Spleen (tissue), 7 donors: ENCODE measurements around the gene IMPACT.

Experiments
- CTCF ChIP-seq, 11 experiments: fragments of 200-600 bp in 7 of 11; fragments of 450-650 bp in 4 of 11; sonication (generic) in 4 of 11; IDR thresholded peaks in 8 of 11; conservative IDR thresholded peaks in 3 of 11; 1 replicate in 7 of 11; 2 replicates in 4 of 11; pipeline versions ENCODE4 v1.4.0 to v1.8.0; 2016 to 2021; ENCODE audit warnings: antibody characterized with exemption in 11 of 11, inconsistent platforms in 4 of 11, mild to moderate bottlenecking in 1 of 11
- POLR2A ChIP-seq, 3 donors: fragments of 450-650 bp; IDR thresholded peaks; one replicate each; pipeline ENCODE4 v1.5.1; 2017; ENCODE audit warnings: antibody characterized with exemption in 3 of 3, mild to moderate bottlenecking in 1 of 3
- POLR2AphosphoS5 ChIP-seq, 3 donors: sonication (generic); formaldehyde crosslinking; IDR thresholded peaks; one replicate each; pipeline ENCODE4 v1.5.1; 2017; ENCODE audit warnings: antibody characterized with exemption in 3 of 3
- donor health status: DM: no; HTN: no; CAD: no; lungs with moderate emphysema.
- donor health status: DM: no; HTN: no; CAD: no.
- donor health status: DM: no; HTN: no; CAD: no.

GRCh38 chr18:24500766-24501165 lies 74.3 kb downstream of the IMPACT start:
- TF ChIP-seq CTCF (IDR thresholded peaks at IDR 0.05 in 8 of 11, conservative IDR thresholded peaks at IDR 0.05 in 3 of 11) (no peak), POLR2A (IDR thresholded peaks at IDR 0.05) (no peak), POLR2AphosphoS5 (IDR thresholded peaks at IDR 0.05) (no peak)
